Omental fat pad (tissue), 4 donors: ENCODE measurements around the gene TMEM63C. TPM values are rescaled to one million over a fixed set of nuclear protein-coding genes. Genes with fewer than 3 reads are reported as not detected.

ENCODE experiments used
- ATAC-seq: fragments of 150-250 bp; one replicate; pipeline ENCODE4 v1.9.1; 2016; ENCODE audit warnings: mild to moderate bottlenecking, moderate library complexity; ENCODE audit not compliant: low FRiP score
- DNase-seq: peaks from one replicate; pipeline ENCODE4 v3.0.0-alpha.2; 2019; ENCODE audit warnings: low spot score
- CTCF ChIP-seq, 3 donors: fragments of 450-650 bp; IDR thresholded peaks; one replicate each; pipeline ENCODE4 v1.5.1; 2016 to 2017; ENCODE audit warnings: antibody characterized with exemption in 3 of 3, mild to moderate bottlenecking in 3 of 3, moderate library complexity in 2 of 3
- total RNA-seq, 4 donors: library from RNA; depleted of rRNA; stranded (reverse); fragments of >200 nt; gene quantifications; one replicate each; pipeline ENCODE4 v1.1.0, GENCODE V29; 2016

TMEM63C gene
- total RNA-seq, 4 donors from 2014 or later: 0.13 TPM; not detected in 3

GRCh38 chr14:77140359-77141213, 41.0 kb upstream of the TMEM63C start:
- TF ChIP-seq CTCF (IDR thresholded peaks at IDR 0.05): no peak
- ATAC-seq (no peak), DNase-seq (no peak)

GRCh38 chr14:77141214-77142004, 40.2 kb upstream of the TMEM63C start, which contains the start of gene ZDHHC22:
ZDHHC22 (minus strand) TSS chr14:77141791; CDS start chr14:77139738, 2,053 bp downstream.
- DNase-seq: no peak
- ATAC-seq: no peak
- TF ChIP-seq CTCF (IDR thresholded peaks at IDR 0.05): no peak

- no peak for ATAC-seq
- DNase-seq: no peak
- no peak for TF ChIP-seq CTCF (IDR thresholded peaks at IDR 0.05)
Measured at GRCh38 chr14:77142005-77142800, 39.4 kb upstream of the TMEM63C start.

GRCh38 chr14:77143071-77143470, 38.5 kb upstream of the TMEM63C start:
- ATAC-seq (no peak), DNase-seq (no peak)
- no peak for TF ChIP-seq CTCF (IDR thresholded peaks at IDR 0.05)

- TF ChIP-seq CTCF (IDR thresholded peaks at IDR 0.05): no peak
- ATAC-seq: no peak
Measured at GRCh38 chr14:77144412-77145115, 37.0 kb upstream of the TMEM63C start.

More at GRCh38 chr14:77144412-77145115, 37.0 kb upstream of the TMEM63C start:
- no peak for DNase-seq
